ENCODE measurements around the gene NSUN3.
"Not testable (repeated sequence)": the region's sequence is repeated elsewhere in the genome, so short reads cannot be mapped to it uniquely, and the experiment has no call there.

NSUN3 gene

GRCh38 chr3:94070341-94070911, 7.6 kb downstream of the NSUN3 start:
- H3K18ac ChIP-seq (ENCODE audit: low read depth in 1 of 2, low read length in 2 of 2) = no peak overlapping the region
- no peak for DNase-seq
- no peak overlapping the region for H2BK120ac ChIP-seq (ENCODE audit: low read depth, low read length)
- no peak overlapping the region for H4K91ac ChIP-seq (ENCODE audit: low read length)
- peaks cover 4 to 17% of the 10 kb centered on the region in 2 experiments for H3K36me3 ChIP-seq (ENCODE audit: control insufficient read depth in 1 of 2, insufficient read depth in 2 of 2, low read depth in 1 of 2, low read length in 2 of 2)
- no peak overlapping the region for H2AFZ ChIP-seq (ENCODE audit: low read depth, low read length)
- no peaks in the 10 kb centered on the region for H3K4me1 ChIP-seq (ENCODE audit: control insufficient read depth, insufficient read depth, low read depth, low read length)
- H3K9ac ChIP-seq (ENCODE audit: low read length) = no peak overlapping the region
- H2BK5ac ChIP-seq (ENCODE audit: low read depth, low read length, poor library complexity, severe bottlenecking) = no peak overlapping the region
- H3K27me3 ChIP-seq (ENCODE audit: control insufficient read depth in 1 of 2, insufficient read depth in 1 of 2, low read length in 2 of 2) = no peaks in the 10 kb centered on the region
- H2AK5ac ChIP-seq (ENCODE audit: low read length, severe bottlenecking) = no peak overlapping the region
- no peak overlapping the region for H2BK12ac ChIP-seq (ENCODE audit: low read length in 2 of 2)
- H3K4me3 ChIP-seq (ENCODE audit: insufficient read depth in 1 of 2, low read depth in 1 of 2, low read length in 2 of 2) = no peak overlapping the region
- no peak overlapping the region for H2BK15ac ChIP-seq (ENCODE audit: low read depth, poor library complexity, severe bottlenecking)
- H3K27ac ChIP-seq (ENCODE audit: low read length, poor library complexity, severe bottlenecking) = no peak overlapping the region
- no peak overlapping the region for H3K23ac ChIP-seq (ENCODE audit: low read length in 2 of 2)
- no peak overlapping the region for H3K14ac ChIP-seq (ENCODE audit: low read length in 2 of 2)
- peaks cover 17% of the 10 kb centered on the region for H3K79me1 ChIP-seq (replicated peaks; ENCODE audit: low read length, poor library complexity, severe bottlenecking)
- WGBS = over 99% methylated on average over 6 of the region's 6 CpGs
- H3K4ac ChIP-seq (ENCODE audit: low read depth in 1 of 2, low read length in 2 of 2) = no peak overlapping the region
- no peak overlapping the region for H4K8ac ChIP-seq (ENCODE audit: low read length)
- H3K9me3 ChIP-seq (ENCODE audit: control insufficient read depth, low read length) = no peaks in the 10 kb centered on the region
- no peak overlapping the region for H3K4me2 ChIP-seq (ENCODE audit: low read length, poor library complexity, severe bottlenecking)

DNA sequence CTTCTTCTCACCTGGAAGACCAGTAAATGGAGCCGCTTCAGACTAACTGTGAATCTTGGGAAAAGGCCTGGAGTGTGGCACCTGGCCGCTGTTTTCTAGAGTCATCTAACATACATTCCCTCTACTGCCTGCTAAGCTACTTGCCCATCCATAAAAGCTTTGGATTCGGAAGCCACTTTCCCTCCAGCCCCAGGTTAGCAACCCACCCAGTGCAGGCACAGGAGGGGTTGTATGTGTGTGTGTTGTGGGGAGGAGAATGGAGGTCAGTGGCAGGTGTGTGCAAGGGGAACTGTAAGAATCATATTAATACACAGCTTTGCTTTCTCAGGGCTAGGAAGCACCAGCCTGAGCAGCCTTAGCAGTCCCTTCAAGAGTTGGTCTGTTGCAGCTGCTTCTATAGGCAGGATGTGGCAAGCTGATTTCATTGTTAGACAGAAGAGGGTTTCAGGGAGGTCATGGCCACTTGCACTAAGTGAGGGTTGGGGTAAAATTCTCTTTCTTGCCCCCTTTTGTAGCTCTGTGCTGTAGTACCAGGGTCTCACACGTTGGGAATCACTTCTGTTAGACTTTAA, 8.9 kb downstream of the NSUN3 start:
- no peak overlapping the region for H2BK5ac ChIP-seq (ENCODE audit: low read depth, low read length, poor library complexity, severe bottlenecking)
- peaks cover 4 to 19% of the 10 kb centered on the region in 2 experiments for H3K36me3 ChIP-seq (ENCODE audit: control insufficient read depth in 1 of 2, insufficient read depth in 2 of 2, low read depth in 1 of 2, low read length in 2 of 2)
- H4K8ac ChIP-seq (ENCODE audit: low read length) = no peak overlapping the region
- no peaks in the 10 kb centered on the region for H3K27me3 ChIP-seq (ENCODE audit: control insufficient read depth in 1 of 2, insufficient read depth in 1 of 2, low read length in 2 of 2)
- H3K9ac ChIP-seq (ENCODE audit: low read length) = no peak overlapping the region
- no peaks in the 10 kb centered on the region for H3K4me1 ChIP-seq (ENCODE audit: control insufficient read depth, insufficient read depth, low read depth, low read length)
- H2BK15ac ChIP-seq (ENCODE audit: low read depth, poor library complexity, severe bottlenecking) = no peak overlapping the region
- H3K27ac ChIP-seq (ENCODE audit: low read length, poor library complexity, severe bottlenecking) = no peak overlapping the region
- H2AK5ac ChIP-seq (ENCODE audit: low read length, severe bottlenecking) = no peak overlapping the region
- no peak overlapping the region for H3K4me2 ChIP-seq (ENCODE audit: low read length, poor library complexity, severe bottlenecking)
- 93% methylated on average over 3 of the region's 4 CpGs for WGBS
- H3K4me3 ChIP-seq (ENCODE audit: insufficient read depth in 1 of 2, low read depth in 1 of 2, low read length in 2 of 2) = no peak overlapping the region
- no peak for DNase-seq
- no peak overlapping the region for H3K14ac ChIP-seq (ENCODE audit: low read length in 2 of 2)
- H2BK120ac ChIP-seq (ENCODE audit: low read depth, low read length) = no peak overlapping the region
- no peak overlapping the region for H2AFZ ChIP-seq (ENCODE audit: low read depth, low read length)
- no peak overlapping the region for H3K23ac ChIP-seq (ENCODE audit: low read length in 2 of 2)
- H4K91ac ChIP-seq (ENCODE audit: low read length) = no peak overlapping the region
- peak overlapping the region in 1 of 2 experiments; percentile 19 for H3K4ac ChIP-seq (ENCODE audit: low read depth in 1 of 2, low read length in 2 of 2)
- H3K18ac ChIP-seq (ENCODE audit: low read depth in 1 of 2, low read length in 2 of 2) = no peak overlapping the region
- H3K9me3 ChIP-seq (ENCODE audit: control insufficient read depth, low read length) = no peaks in the 10 kb centered on the region
- peaks cover 19% of the 10 kb centered on the region for H3K79me1 ChIP-seq (replicated peaks; ENCODE audit: low read length, poor library complexity, severe bottlenecking)
- no peak overlapping the region for H2BK12ac ChIP-seq (ENCODE audit: low read length in 2 of 2)

GRCh38 chr3:94076055-94076454, 13.2 kb downstream of the NSUN3 start:
- no peak for DNase-seq

GRCh38 chr3:94080552-94080951, 17.7 kb downstream of the NSUN3 start:
- not testable (repeated sequence) for H3K4ac ChIP-seq (ENCODE audit: low read depth in 1 of 2, low read length in 2 of 2); H3K9me3 ChIP-seq (ENCODE audit: control insufficient read depth, low read length); H2AK5ac ChIP-seq (ENCODE audit: low read length, severe bottlenecking); H3K18ac ChIP-seq (ENCODE audit: low read depth in 1 of 2, low read length in 2 of 2); H3K27ac ChIP-seq (ENCODE audit: low read length, poor library complexity, severe bottlenecking); H3K14ac ChIP-seq (ENCODE audit: low read length in 2 of 2); H2BK15ac ChIP-seq (ENCODE audit: low read depth, poor library complexity, severe bottlenecking); H4K91ac ChIP-seq (ENCODE audit: low read length); DNase-seq; H3K4me2 ChIP-seq (ENCODE audit: low read length, poor library complexity, severe bottlenecking); H2BK12ac ChIP-seq (ENCODE audit: low read length in 2 of 2); H3K23ac ChIP-seq (ENCODE audit: low read length in 2 of 2); H2BK120ac ChIP-seq (ENCODE audit: low read depth, low read length); H3K27me3 ChIP-seq (ENCODE audit: control insufficient read depth in 1 of 2, insufficient read depth in 1 of 2, low read length in 2 of 2); H2BK5ac ChIP-seq (ENCODE audit: low read depth, low read length, poor library complexity, severe bottlenecking); H2AFZ ChIP-seq (ENCODE audit: low read depth, low read length); H3K4me1 ChIP-seq (ENCODE audit: control insufficient read depth, insufficient read depth, low read depth, low read length); H3K4me3 ChIP-seq (ENCODE audit: insufficient read depth in 1 of 2, low read depth in 1 of 2, low read length in 2 of 2); H3K9ac ChIP-seq (ENCODE audit: low read length)
- peaks cover 4 to 22% of the 10 kb centered on the region in 2 experiments for H3K36me3 ChIP-seq (ENCODE audit: control insufficient read depth in 1 of 2, insufficient read depth in 2 of 2, low read depth in 1 of 2, low read length in 2 of 2)
- WGBS = 92% methylated on average over 5 of the region's 5 CpGs
- H3K79me1 ChIP-seq (replicated peaks; ENCODE audit: low read length, poor library complexity, severe bottlenecking) = peaks cover 22% of the 10 kb centered on the region
- peak overlapping the region; percentile 28 for H4K8ac ChIP-seq (ENCODE audit: low read length)

More at GRCh38 chr3:94076055-94076454, 13.2 kb downstream of the NSUN3 start:
- Histone ChIP-seq H3K9ac (ENCODE audit: low read length) (no peak overlapping the region), H3K23ac (ENCODE audit: low read length in 2 of 2) (no peak overlapping the region), H2BK120ac (ENCODE audit: low read depth, low read length) (no peak overlapping the region), H4K91ac (ENCODE audit: low read length) (no peak overlapping the region), H3K4me3 (ENCODE audit: insufficient read depth in 1 of 2, low read depth in 1 of 2, low read length in 2 of 2) (no peak overlapping the region), H3K79me1 (replicated peaks; ENCODE audit: low read length, poor library complexity, severe bottlenecking) (peaks cover 20% of the 10 kb centered on the region), H3K18ac (ENCODE audit: low read depth in 1 of 2, low read length in 2 of 2) (no peak overlapping the region), H3K14ac (ENCODE audit: low read length in 2 of 2) (no peak overlapping the region), H4K8ac (ENCODE audit: low read length) (no peak overlapping the region), H3K27ac (ENCODE audit: low read length, poor library complexity, severe bottlenecking) (no peak overlapping the region), H2AFZ (ENCODE audit: low read depth, low read length) (no peak overlapping the region), H3K27me3 (ENCODE audit: control insufficient read depth in 1 of 2, insufficient read depth in 1 of 2, low read length in 2 of 2) (no peaks in the 10 kb centered on the region), H2BK5ac (ENCODE audit: low read depth, low read length, poor library complexity, severe bottlenecking) (no peak overlapping the region), H3K4me2 (ENCODE audit: low read length, poor library complexity, severe bottlenecking) (no peak overlapping the region), H3K36me3 (ENCODE audit: control insufficient read depth in 1 of 2, insufficient read depth in 2 of 2, low read depth in 1 of 2, low read length in 2 of 2) (peaks cover 4 to 14% of the 10 kb centered on the region in 2 experiments), H3K4me1 (ENCODE audit: control insufficient read depth, insufficient read depth, low read depth, low read length) (no peaks in the 10 kb centered on the region), H3K9me3 (ENCODE audit: control insufficient read depth, low read length) (no peaks in the 10 kb centered on the region), H2BK12ac (ENCODE audit: low read length in 2 of 2) (no peak overlapping the region), H2BK15ac (ENCODE audit: low read depth, poor library complexity, severe bottlenecking) (no peak overlapping the region), H2AK5ac (ENCODE audit: low read length, severe bottlenecking) (no peak overlapping the region), H3K4ac (ENCODE audit: low read depth in 1 of 2, low read length in 2 of 2) (no peak overlapping the region)
- WGBS = 100% methylated on average over 2 of the region's 3 CpGs
